ENCODE results near the gene ESYT2.
"Not testable (repeated sequence)": the region's sequence is repeated elsewhere in the genome, so short reads cannot be mapped to it uniquely, and the experiment has no call there.

The ESYT2 gene

GRCh38 chr7:158722574-158723237 is 106.6 kb downstream of the ESYT2 start:
- no peak for TF ChIP-seq JUND (IDR thresholded peaks at IDR 0.05; ENCODE audit: low read depth)
- no peak for DNase-seq (ENCODE audit: low read depth in 1 of 2, low spot score in 1 of 2)
- in situ Hi-C loops (cut with HindIII; ENCODE audit: low pct_unique_long_range_greater_than_20kb, low sequenced_read_pairs): no loop called here

GRCh38 chr7:158720112-158720511 is 109.2 kb downstream of the ESYT2 start:
- no peak for DNase-seq (ENCODE audit: low read depth in 1 of 2, low spot score in 1 of 2)
- in situ Hi-C loops (cut with HindIII; ENCODE audit: low pct_unique_long_range_greater_than_20kb, low sequenced_read_pairs): no loop called here
- no peak for TF ChIP-seq JUND (IDR thresholded peaks at IDR 0.05; ENCODE audit: low read depth)

- DNase-seq (ENCODE audit: low read depth in 1 of 2, low spot score in 1 of 2): no peak
- in situ Hi-C loops (cut with HindIII; ENCODE audit: low pct_unique_long_range_greater_than_20kb, low sequenced_read_pairs): no loop called here
- TF ChIP-seq JUND (IDR thresholded peaks at IDR 0.05; ENCODE audit: low read depth): no peak
Observed at GRCh38 chr7:158716802-158717201, 112.5 kb downstream of the ESYT2 start.

GRCh38 chr7:158710651-158711102 is 118.6 kb downstream of the ESYT2 start:
- DNase-seq (ENCODE audit: low read depth in 1 of 2, low spot score in 1 of 2): no peak
- in situ Hi-C loops (cut with HindIII; ENCODE audit: low pct_unique_long_range_greater_than_20kb, low sequenced_read_pairs): no loop called here

GRCh38 chr7:158707610-158708009 is 121.7 kb downstream of the ESYT2 start:
- in situ Hi-C loops (cut with HindIII; ENCODE audit: low pct_unique_long_range_greater_than_20kb, low sequenced_read_pairs): no loop called here
- peak in 1 of 2 experiments; percentile 12 for DNase-seq (ENCODE audit: low read depth in 1 of 2, low spot score in 1 of 2)
- TF ChIP-seq JUND (IDR thresholded peaks at IDR 0.05; ENCODE audit: low read depth): no peak

More at GRCh38 chr7:158710651-158711102, 118.6 kb downstream of the ESYT2 start:
- no peak for TF ChIP-seq JUND (IDR thresholded peaks at IDR 0.05; ENCODE audit: low read depth)

- no peak for DNase-seq (ENCODE audit: low read depth in 1 of 2, low spot score in 1 of 2)
- TF ChIP-seq JUND (IDR thresholded peaks at IDR 0.05; ENCODE audit: low read depth): no peak
- in situ Hi-C loops (cut with HindIII; ENCODE audit: low pct_unique_long_range_greater_than_20kb, low sequenced_read_pairs): no loop called here
Observed at GRCh38 chr7:158706710-158707590, 122.4 kb downstream of the ESYT2 start.

- no peak for TF ChIP-seq JUND (IDR thresholded peaks at IDR 0.05; ENCODE audit: low read depth)
- DNase-seq (ENCODE audit: low read depth in 1 of 2, low spot score in 1 of 2): no peak
- in situ Hi-C loops (cut with HindIII; ENCODE audit: low pct_unique_long_range_greater_than_20kb, low sequenced_read_pairs): no loop called here
Observed at GRCh38 chr7:158706273-158706704, 123.0 kb downstream of the ESYT2 start.

GRCh38 chr7:158705234-158705850 is 124.0 kb downstream of the ESYT2 start:
- in situ Hi-C loops (cut with HindIII; ENCODE audit: low pct_unique_long_range_greater_than_20kb, low sequenced_read_pairs): no loop called here
- DNase-seq (ENCODE audit: low read depth in 1 of 2, low spot score in 1 of 2): no peak
- TF ChIP-seq JUND (IDR thresholded peaks at IDR 0.05; ENCODE audit: low read depth): no peak

- in situ Hi-C loops (cut with HindIII; ENCODE audit: low pct_unique_long_range_greater_than_20kb, low sequenced_read_pairs): no loop called here
- no peak for TF ChIP-seq JUND (IDR thresholded peaks at IDR 0.05; ENCODE audit: low read depth)
Observed at GRCh38 chr7:158704524-158705233, 124.6 kb downstream of the ESYT2 start, which contains the start of gene NCAPG2. NCAPG2 (minus strand) TSS chr7:158704804; CDS start chr7:158701899, 2,905 bp downstream.

GRCh38 chr7:158703679-158704523 is 125.4 kb downstream of the ESYT2 start:
- in situ Hi-C loops (cut with HindIII; ENCODE audit: low pct_unique_long_range_greater_than_20kb, low sequenced_read_pairs); DNase-seq (ENCODE audit: low read depth in 1 of 2, low spot score in 1 of 2): not testable (repeated sequence)

More at GRCh38 chr7:158704524-158705233, 124.6 kb downstream of the ESYT2 start, which contains the start of gene NCAPG2:
- DNase-seq (ENCODE audit: low read depth in 1 of 2, low spot score in 1 of 2): peak; percentile 96 to 98

- no peak for TF ChIP-seq JUND (IDR thresholded peaks at IDR 0.05; ENCODE audit: low read depth)
- in situ Hi-C loops (cut with HindIII; ENCODE audit: low pct_unique_long_range_greater_than_20kb, low sequenced_read_pairs): no loop called here
- DNase-seq (ENCODE audit: low read depth in 1 of 2, low spot score in 1 of 2): no peak
Observed at GRCh38 chr7:158702944-158703343, 126.4 kb downstream of the ESYT2 start.

Data from T47D (cell line).